ENCODE data around the gene PTGES3.
"Not testable (repeated sequence)": the region's sequence is repeated elsewhere in the genome, so short reads cannot be mapped to it uniquely, and the experiment has no call there.

The PTGES3 gene

DNA sequence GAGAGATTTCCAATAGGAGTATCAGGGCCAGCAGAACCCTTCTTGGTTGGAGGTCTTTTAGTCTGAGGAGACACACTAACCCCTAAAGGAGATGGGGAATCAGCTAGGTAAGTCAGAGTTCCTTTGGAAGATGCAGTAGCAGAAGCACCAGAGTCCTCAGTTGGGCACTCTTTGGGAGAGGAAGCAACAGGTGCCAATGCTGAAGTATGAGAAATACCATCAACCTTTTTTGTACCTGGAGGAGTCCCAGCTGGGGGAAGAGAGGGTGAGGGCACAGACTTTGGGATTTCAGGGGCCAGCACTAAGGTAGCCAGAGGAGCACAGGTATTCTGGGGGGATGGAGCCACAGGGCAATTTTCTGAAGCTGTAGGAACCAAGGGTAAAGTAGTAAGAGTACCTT lies 31.0 kb upstream of the PTGES3 start:
- H3K27ac Mint-ChIP-seq, result peak overlapping the region; percentile 78 to 97
- H3K9me3 Mint-ChIP-seq, result no peaks in the 10 kb centered on the region
- no peaks in the 10 kb centered on the region for H3K27me3 Mint-ChIP-seq
- H3K4me1 Mint-ChIP-seq (ENCODE audit: low read depth in 2 of 2), result peaks cover 68 to 71% of the 10 kb centered on the region in 2 donors
- H3K4me3 Mint-ChIP-seq, result peak overlapping the region; percentile 17 to 36
- ATAC-seq (replicated peaks), result no peak
- DNase-seq, result no peak
- H3K36me3 Mint-ChIP-seq (ENCODE audit: insufficient read depth), result peaks cover 45% of the 10 kb centered on the region

DNA sequence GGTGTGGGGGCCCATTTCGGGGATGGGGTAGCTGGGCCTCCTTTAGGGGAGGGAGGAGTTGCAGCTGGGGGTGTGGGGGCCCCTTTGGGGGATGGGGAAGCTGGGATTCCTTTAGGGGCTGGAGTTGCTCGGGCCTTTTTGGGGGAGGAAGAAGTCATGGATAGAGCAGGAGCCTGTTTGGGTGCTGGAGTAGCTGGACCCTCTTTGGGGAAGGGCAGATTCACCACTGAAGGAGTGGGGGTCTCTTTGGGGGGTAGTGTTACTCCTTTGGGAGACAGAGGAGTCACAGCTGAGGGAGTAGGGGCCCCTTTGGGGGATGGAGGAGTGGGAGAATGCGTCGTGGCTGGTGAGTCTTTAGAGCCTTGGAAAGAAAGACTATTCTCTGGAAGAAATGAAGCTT lies 30.6 kb upstream of the PTGES3 start:
- no peak for DNase-seq
- Mint-ChIP-seq H3K27me3 (no peaks in the 10 kb centered on the region), H3K27ac (peak overlapping the region; percentile 78 to 97), H3K36me3 (ENCODE audit: insufficient read depth) (peaks cover 50% of the 10 kb centered on the region), H3K4me1 (ENCODE audit: low read depth in 2 of 2) (peaks cover 64 to 67% of the 10 kb centered on the region in 2 donors), H3K4me3 (peak overlapping the region in 1 of 2 donors; percentile 36), H3K9me3 (no peaks in the 10 kb centered on the region)
- ATAC-seq (replicated peaks), result no peak

DNA sequence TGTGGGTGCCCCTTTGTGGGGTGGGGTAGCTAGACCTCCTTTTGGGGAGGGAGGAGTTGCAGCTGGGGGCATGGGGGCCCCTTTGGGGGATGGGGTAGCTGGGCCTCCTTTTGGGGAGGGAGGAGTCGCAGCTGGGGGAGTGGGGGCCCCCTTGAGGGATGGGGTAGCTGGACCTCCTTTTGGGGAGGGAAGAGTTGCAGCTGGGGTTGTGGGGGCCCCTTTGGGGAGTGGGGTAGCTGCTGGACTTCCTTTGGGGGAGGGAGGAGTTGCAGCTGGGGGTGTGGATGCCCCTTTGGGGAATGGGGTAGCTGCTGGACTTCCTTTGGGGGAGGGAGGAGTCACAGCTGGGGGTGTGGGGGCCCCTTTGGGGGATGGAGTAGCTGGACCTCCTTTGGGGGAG lies 30.1 kb upstream of the PTGES3 start:
- H3K36me3 Mint-ChIP-seq (ENCODE audit: insufficient read depth), result peaks cover 55% of the 10 kb centered on the region
- DNase-seq, result no peak
- H3K27ac Mint-ChIP-seq, result peak overlapping the region in 1 of 2 donors; percentile 78

GRCh38 chr12:56716933-56717880 lies 29.1 kb upstream of the PTGES3 start:
- Mint-ChIP-seq H3K9me3 (no peaks in the 10 kb centered on the region), H3K36me3 (ENCODE audit: insufficient read depth) (peaks cover 64% of the 10 kb centered on the region), H3K4me3 (peak overlapping the region; percentile 48 to 49), H3K27me3 (no peaks in the 10 kb centered on the region), H3K27ac (peak overlapping the region; percentile 85 to 88), H3K4me1 (ENCODE audit: low read depth in 2 of 2) (peaks cover 54% of the 10 kb centered on the region in 2 donors)
- DNase-seq (no peak), ATAC-seq (replicated peaks) (no peak)

More for the DNA sequence above, 30.1 kb upstream of the PTGES3 start:
- no peak for ATAC-seq (replicated peaks)
- Mint-ChIP-seq H3K9me3 (no peaks in the 10 kb centered on the region), H3K4me1 (ENCODE audit: low read depth in 2 of 2) (peaks cover 62% of the 10 kb centered on the region in 2 donors), H3K27me3 (no peaks in the 10 kb centered on the region), H3K4me3 (no peak overlapping the region)

- H3K9me3 Mint-ChIP-seq, result no peaks in the 10 kb centered on the region
- H3K4me3 Mint-ChIP-seq, result peak overlapping the region; percentile 48 to 49
- DNase-seq (no peak), ATAC-seq (replicated peaks) (no peak)
- peaks cover 71% of the 10 kb centered on the region for H3K36me3 Mint-ChIP-seq (ENCODE audit: insufficient read depth)
- H3K27me3 Mint-ChIP-seq, result no peaks in the 10 kb centered on the region
- peak overlapping the region; percentile 85 to 88 for H3K27ac Mint-ChIP-seq
- peaks cover 47 to 49% of the 10 kb centered on the region in 2 donors for H3K4me1 Mint-ChIP-seq (ENCODE audit: low read depth in 2 of 2)
Measured at GRCh38 chr12:56716458-56716857, 28.4 kb upstream of the PTGES3 start.

DNA sequence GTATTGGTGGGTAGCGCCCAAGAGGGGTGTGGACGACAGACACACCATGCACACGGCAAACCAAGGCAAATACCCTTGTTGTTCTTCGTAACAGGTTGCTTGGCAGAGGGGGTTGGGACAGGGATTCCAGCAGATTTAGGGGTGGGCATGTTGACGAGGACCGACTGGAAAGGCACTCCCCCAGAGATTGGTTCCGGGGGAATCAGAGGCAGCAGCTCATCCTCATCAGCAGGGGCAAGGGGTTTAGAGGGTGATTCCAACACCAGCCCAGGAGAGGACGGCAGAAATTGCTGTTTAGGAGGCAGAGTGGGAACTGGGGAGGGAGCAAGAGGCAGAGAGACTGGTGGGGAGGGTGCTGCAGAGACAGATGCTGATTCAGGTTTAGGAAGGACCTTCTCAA lies 27.7 kb upstream of the PTGES3 start:
- Mint-ChIP-seq H3K27me3 (no peaks in the 10 kb centered on the region), H3K36me3 (ENCODE audit: insufficient read depth) (peaks cover 76% of the 10 kb centered on the region), H3K9me3 (no peaks in the 10 kb centered on the region), H3K27ac (peak overlapping the region; percentile 85 to 88), H3K4me1 (ENCODE audit: low read depth in 2 of 2) (peaks cover 41 to 43% of the 10 kb centered on the region in 2 donors), H3K4me3 (peak overlapping the region in 1 of 2 donors; percentile 38)
- DNase-seq (no peak), ATAC-seq (replicated peaks) (no peak)

DNA sequence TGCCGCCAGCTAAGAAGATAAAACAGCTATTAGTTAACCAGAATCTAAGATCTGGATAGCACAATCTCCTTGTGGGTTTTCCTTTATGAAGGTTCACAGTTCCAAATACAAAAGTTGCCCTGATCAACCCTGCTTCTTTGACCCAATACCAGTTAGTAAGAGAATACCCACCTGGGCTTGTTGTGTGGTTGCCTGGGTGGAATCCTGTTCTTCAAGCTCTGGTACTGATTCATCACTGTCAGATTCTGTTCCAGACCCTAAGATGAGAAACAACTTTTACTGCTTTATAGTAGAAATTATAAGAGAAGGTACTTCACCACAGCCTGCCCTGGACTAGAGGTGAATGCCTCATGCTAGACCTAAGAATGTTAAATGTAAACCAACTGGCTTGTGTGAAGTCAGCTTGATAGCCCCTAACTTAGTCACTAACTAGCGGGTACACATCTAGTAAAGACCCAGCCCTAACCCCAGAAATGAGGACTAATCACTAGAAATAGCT lies 26.4 kb upstream of the PTGES3 start:
- no peak overlapping the region for H3K4me3 Mint-ChIP-seq
- H3K36me3 Mint-ChIP-seq (ENCODE audit: insufficient read depth), result peaks cover 76% of the 10 kb centered on the region
- H3K27ac Mint-ChIP-seq, result peak overlapping the region; percentile 6 to 35
- DNase-seq (no peak), ATAC-seq (replicated peaks) (no peak)
- H3K27me3 Mint-ChIP-seq, result no peaks in the 10 kb centered on the region
- no peaks in the 10 kb centered on the region for H3K9me3 Mint-ChIP-seq
- peaks cover 28 to 30% of the 10 kb centered on the region in 2 donors for H3K4me1 Mint-ChIP-seq (ENCODE audit: low read depth in 2 of 2)

DNA sequence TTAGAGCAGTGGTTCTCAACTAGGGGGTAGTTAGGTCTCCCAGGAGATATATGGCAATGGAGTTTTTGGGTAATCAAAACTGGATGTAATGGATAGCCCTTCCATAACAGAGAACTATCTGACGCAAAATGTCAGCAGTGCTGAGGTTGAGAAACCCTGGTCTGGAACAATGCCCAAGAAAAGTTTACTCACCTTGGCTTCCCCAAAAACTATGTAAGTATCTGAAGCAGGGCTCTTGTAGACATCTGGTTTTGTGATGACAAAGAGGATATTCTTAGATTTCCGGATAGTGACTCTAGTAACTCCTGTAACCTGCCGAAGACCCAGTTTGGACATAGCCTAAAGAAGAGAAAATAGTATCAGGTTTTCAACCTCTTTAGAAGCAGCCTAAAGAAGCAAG lies 25.3 kb upstream of the PTGES3 start:
- H3K36me3 Mint-ChIP-seq (ENCODE audit: insufficient read depth), result peaks cover 65% of the 10 kb centered on the region
- no peaks in the 10 kb centered on the region for H3K27me3 Mint-ChIP-seq
- no peak overlapping the region for H3K4me3 Mint-ChIP-seq

DNA sequence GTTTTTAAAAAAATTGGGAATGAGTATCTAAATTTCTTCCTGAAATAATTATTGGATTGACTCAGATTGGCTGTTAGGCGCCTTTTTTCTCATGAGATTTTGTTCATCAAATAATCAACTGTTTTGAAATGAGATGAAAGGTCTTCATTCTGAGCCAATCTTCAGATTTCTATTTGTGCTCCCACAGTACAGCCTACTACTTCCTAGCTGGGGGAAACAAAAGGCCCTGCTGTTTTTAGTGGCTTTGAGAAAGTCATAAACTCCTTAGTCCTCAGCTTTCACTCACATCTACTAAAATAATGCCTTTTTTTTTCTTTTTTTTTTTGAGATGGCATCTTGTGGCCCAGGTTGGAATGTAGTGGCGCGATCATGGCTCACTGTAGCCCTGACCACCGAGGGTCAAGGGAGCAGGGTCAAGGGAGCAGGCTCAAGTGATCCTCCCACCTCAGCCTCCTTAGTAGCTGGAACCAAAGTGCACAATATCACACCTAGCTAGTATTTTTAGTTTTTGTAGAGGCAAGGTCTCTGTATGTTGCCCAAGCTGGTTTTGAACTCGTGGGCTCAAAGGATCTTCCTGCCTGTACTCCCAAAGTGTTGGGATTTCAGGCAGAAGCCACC lies 21.8 kb upstream of the PTGES3 start:
- DNase-seq (no peak), ATAC-seq (replicated peaks) (no peak)
- peaks cover 51% of the 10 kb centered on the region for H3K36me3 Mint-ChIP-seq (ENCODE audit: insufficient read depth)
- H3K27ac Mint-ChIP-seq, result no peak overlapping the region
- H3K4me3 Mint-ChIP-seq, result no peak overlapping the region
- H3K4me1 Mint-ChIP-seq (ENCODE audit: low read depth in 2 of 2), result no peaks in the 10 kb centered on the region
- H3K9me3 Mint-ChIP-seq, result no peaks in the 10 kb centered on the region
- H3K27me3 Mint-ChIP-seq, result no peaks in the 10 kb centered on the region

More for the DNA sequence above, 25.3 kb upstream of the PTGES3 start:
- Mint-ChIP-seq H3K27ac (no peak overlapping the region), H3K9me3 (no peaks in the 10 kb centered on the region), H3K4me1 (ENCODE audit: low read depth in 2 of 2) (peaks cover 18 to 20% of the 10 kb centered on the region in 2 donors)
- DNase-seq (no peak), ATAC-seq (replicated peaks) (no peak)

- H3K27ac Mint-ChIP-seq, result peak overlapping the region in 1 of 2 donors; percentile 32
- H3K9me3 Mint-ChIP-seq; DNase-seq; H3K4me3 Mint-ChIP-seq; H3K4me1 Mint-ChIP-seq (ENCODE audit: low read depth in 2 of 2); H3K36me3 Mint-ChIP-seq (ENCODE audit: insufficient read depth); ATAC-seq (replicated peaks); H3K27me3 Mint-ChIP-seq: not testable (repeated sequence)
Measured at GRCh38 chr12:56704522-56704921, 16.4 kb upstream of the PTGES3 start.

DNA sequence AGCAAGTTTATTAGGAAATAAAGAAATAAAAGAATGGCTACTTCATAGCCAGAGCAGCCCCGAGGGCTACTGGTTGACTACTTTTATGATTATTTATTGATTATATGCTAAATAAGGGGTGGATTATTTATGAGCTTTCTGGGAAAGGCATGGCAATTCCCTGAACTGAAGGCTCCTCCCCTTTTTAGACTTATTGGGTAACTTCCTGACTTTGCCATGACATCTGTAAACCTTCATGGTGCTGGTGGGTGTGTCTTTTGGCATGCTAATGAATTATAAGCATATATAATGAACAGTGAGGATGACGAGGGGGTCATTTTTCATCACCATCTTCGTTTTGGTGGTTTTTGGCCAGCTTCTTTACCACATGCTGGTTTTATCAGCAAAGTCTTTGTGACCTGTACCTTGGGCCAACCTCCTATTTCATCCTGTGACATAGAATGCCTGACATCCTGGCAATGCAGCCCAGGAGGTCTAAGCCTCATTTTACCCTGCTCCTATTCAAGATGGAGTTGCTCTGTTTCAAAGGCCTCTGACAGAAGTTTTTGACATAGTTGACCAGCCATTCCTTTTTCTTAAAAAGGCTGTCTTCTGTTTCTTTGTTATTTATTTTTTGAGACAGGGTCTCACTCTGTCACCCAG lies 11.1 kb upstream of the PTGES3 start:
- Mint-ChIP-seq H3K27me3 (no peaks in the 10 kb centered on the region), H3K27ac (no peak overlapping the region), H3K4me3 (no peak overlapping the region), H3K4me1 (ENCODE audit: low read depth in 2 of 2) (no peaks in the 10 kb centered on the region), H3K36me3 (ENCODE audit: insufficient read depth) (no peaks in the 10 kb centered on the region), H3K9me3 (no peaks in the 10 kb centered on the region)
- ATAC-seq (replicated peaks), result no peak
- no peak for DNase-seq

- ATAC-seq (replicated peaks) (no peak), DNase-seq (no peak)
- H3K9me3 Mint-ChIP-seq, result no peaks in the 10 kb centered on the region
- H3K36me3 Mint-ChIP-seq (ENCODE audit: insufficient read depth), result no peaks in the 10 kb centered on the region
- no peak overlapping the region for H3K4me3 Mint-ChIP-seq
- H3K4me1 Mint-ChIP-seq (ENCODE audit: low read depth in 2 of 2), result no peaks in the 10 kb centered on the region
- H3K27ac Mint-ChIP-seq, result peak overlapping the region in 1 of 2 donors; percentile 3
- no peaks in the 10 kb centered on the region for H3K27me3 Mint-ChIP-seq
Measured at GRCh38 chr12:56695327-56696101, 7.4 kb upstream of the PTGES3 start.

- DNase-seq (no peak), ATAC-seq (replicated peaks) (no peak)
- peaks cover 4% of the 10 kb centered on the region for H3K36me3 Mint-ChIP-seq (ENCODE audit: insufficient read depth)
- no peaks in the 10 kb centered on the region for H3K27me3 Mint-ChIP-seq
- H3K27ac Mint-ChIP-seq, result no peak overlapping the region
- no peaks in the 10 kb centered on the region for H3K9me3 Mint-ChIP-seq
- peaks cover under 1 to 2% of the 10 kb centered on the region in 2 donors for H3K4me1 Mint-ChIP-seq (ENCODE audit: low read depth in 2 of 2)
- H3K4me3 Mint-ChIP-seq, result no peak overlapping the region
Measured at GRCh38 chr12:56694161-56694560, 6.1 kb upstream of the PTGES3 start.

Measured in effector memory CD8-positive, alpha-beta T cell (primary cell).